ENCODE data around the gene PRSS36.

Gene PRSS36

GRCh38 chr16:31094424-31095120, 55.3 kb downstream of the PRSS36 start, which contains the start of gene VKORC1:
Gene VKORC1 (minus strand): TSS chr16:31094797. CDS start chr16:31094729, 68 bp downstream.
- Histone ChIP-seq H3K36me3 (ENCODE audit: insufficient read depth) (no peaks in the 10 kb centered on the region), H3K9ac (peak within 1 kb of the TSS; percentile 70), H3K27ac (peak within 1 kb of the TSS; percentile 45), H3K27me3 (ENCODE audit: insufficient read depth, low read depth) (no peaks in the 10 kb centered on the region), H3K4me1 (ENCODE audit: low read depth, poor library complexity, severe bottlenecking) (peaks cover 21% of the 10 kb centered on the region), H3K4me2 (peak within 1 kb of the TSS; percentile 88), H3K4me3 (IDR thresholded peaks at IDR 0.05; ENCODE audit: insufficient read depth, low read depth, low read length) (no peak within 1 kb of the TSS), H4K20me1 (ENCODE audit: insufficient read depth) (no peaks in the 10 kb centered on the region), H3K79me2 (ENCODE audit: insufficient read depth, low read depth) (peaks cover 21% of the 10 kb centered on the region; the same call in 1 of the 2 replicates), H2AFZ (ENCODE audit: low read depth) (peak within 1 kb of the TSS; percentile 85)
- TF ChIP-seq CTCF (conservative IDR thresholded peaks at IDR 0.05; ENCODE audit: low read depth, low read length) = no peak

- no peak overlapping the region for H3K4me3 ChIP-seq (IDR thresholded peaks at IDR 0.05; ENCODE audit: insufficient read depth, low read depth, low read length)
- peak overlapping the region; percentile 45 for H3K27ac ChIP-seq
- TF ChIP-seq CTCF (conservative IDR thresholded peaks at IDR 0.05; ENCODE audit: low read depth, low read length) = no peak
- peak overlapping the region; percentile 85 for H2AFZ ChIP-seq (ENCODE audit: low read depth)
- peaks cover 21% of the 10 kb centered on the region for H3K4me1 ChIP-seq (ENCODE audit: low read depth, poor library complexity, severe bottlenecking)
- no peaks in the 10 kb centered on the region for H3K27me3 ChIP-seq (ENCODE audit: insufficient read depth, low read depth)
- peaks cover 21% of the 10 kb centered on the region; the same call in 1 of the 2 replicates for H3K79me2 ChIP-seq (ENCODE audit: insufficient read depth, low read depth)
- H3K9ac ChIP-seq = peak overlapping the region; percentile 70
- no peaks in the 10 kb centered on the region for H3K36me3 ChIP-seq (ENCODE audit: insufficient read depth)
- H4K20me1 ChIP-seq (ENCODE audit: insufficient read depth) = no peaks in the 10 kb centered on the region
- H3K4me2 ChIP-seq = peak overlapping the region; percentile 88
These were observed 55.8 kb downstream of the PRSS36 start for GRCh38 chr16:31094088-31094423.

- H4K20me1 ChIP-seq (ENCODE audit: insufficient read depth) = no peaks in the 10 kb centered on the region
- TF ChIP-seq CTCF (conservative IDR thresholded peaks at IDR 0.05; ENCODE audit: low read depth, low read length) = no peak
- no peak overlapping the region for H2AFZ ChIP-seq (ENCODE audit: low read depth)
- peaks cover 21% of the 10 kb centered on the region for H3K4me1 ChIP-seq (ENCODE audit: low read depth, poor library complexity, severe bottlenecking)
- no peak overlapping the region for H3K4me3 ChIP-seq (IDR thresholded peaks at IDR 0.05; ENCODE audit: insufficient read depth, low read depth, low read length)
- H3K79me2 ChIP-seq (ENCODE audit: insufficient read depth, low read depth) = peaks cover 21% of the 10 kb centered on the region; the same call in 1 of the 2 replicates
- H3K27me3 ChIP-seq (ENCODE audit: insufficient read depth, low read depth) = no peaks in the 10 kb centered on the region
- H3K9ac ChIP-seq = no peak overlapping the region
- no peaks in the 10 kb centered on the region for H3K36me3 ChIP-seq (ENCODE audit: insufficient read depth)
- no peak overlapping the region for H3K27ac ChIP-seq
- H3K4me2 ChIP-seq = peak overlapping the region; percentile 88
These were observed 56.6 kb downstream of the PRSS36 start for GRCh38 chr16:31093132-31093703.

GRCh38 chr16:31092330-31092729, 57.5 kb downstream of the PRSS36 start:
- TF ChIP-seq CTCF (conservative IDR thresholded peaks at IDR 0.05; ENCODE audit: low read depth, low read length) = no peak
- Histone ChIP-seq H3K36me3 (ENCODE audit: insufficient read depth) (no peaks in the 10 kb centered on the region), H2AFZ (ENCODE audit: low read depth) (no peak overlapping the region), H3K79me2 (ENCODE audit: insufficient read depth, low read depth) (peaks cover 21% of the 10 kb centered on the region; the same call in 1 of the 2 replicates), H3K4me3 (IDR thresholded peaks at IDR 0.05; ENCODE audit: insufficient read depth, low read depth, low read length) (no peak overlapping the region), H3K4me2 (no peak overlapping the region), H4K20me1 (ENCODE audit: insufficient read depth) (no peaks in the 10 kb centered on the region), H3K9ac (no peak overlapping the region), H3K27me3 (ENCODE audit: insufficient read depth, low read depth) (no peaks in the 10 kb centered on the region), H3K4me1 (ENCODE audit: low read depth, poor library complexity, severe bottlenecking) (peaks cover 21% of the 10 kb centered on the region), H3K27ac (no peak overlapping the region)
